ENCODE results near the gene SNX8. TPM values are rescaled to one million over a fixed set of nuclear protein-coding genes. Genes with fewer than 3 reads are reported as not detected.

The SNX8 gene
- total and polyA plus RNA-seq, 2 experiments from 2014 or later: 13.1 to 44.4 TPM

GRCh38 chr7:2283074-2283473, 31.2 kb downstream of the SNX8 start:
- H3F3A ChIP-seq (ENCODE audit: insufficient read depth): no peaks in the 10 kb centered on the region
- 92 to 94% methylated on average over 16 to 20 of the region's 20 CpGs for WGBS, 2 experiments (ENCODE audit: low coverage in 1 of 2, low lambda C conversion rate in 2 of 2, missing lambda C conversion rate in 2 of 2)
- H3K9ac ChIP-seq: no peak overlapping the region
- H3K27me3 ChIP-seq (replicated peaks; ENCODE audit: insufficient read depth): no peaks in the 10 kb centered on the region
- no peak overlapping the region for H3K4me2 ChIP-seq (ENCODE audit: unreplicated experiment)
- no peak for DNase-seq
- no peak overlapping the region for H2AFZ ChIP-seq
- peaks cover 12% of the 10 kb centered on the region; the same call in 1 of the 2 replicates for H3K4me1 ChIP-seq (ENCODE audit: insufficient read depth)
- no peaks in the 10 kb centered on the region for H3K9me3 ChIP-seq (ENCODE audit: low read depth)
- H3K79me2 ChIP-seq (ENCODE audit: insufficient read depth): peaks cover 49% of the 10 kb centered on the region
- no peak overlapping the region for H3K4me3 ChIP-seq
- in situ Hi-C loops (cut with MboI): no loop called here
- H3K36me3 ChIP-seq (ENCODE audit: low read depth): no peaks in the 10 kb centered on the region
- H4K20me1 ChIP-seq (ENCODE audit: insufficient read depth): no peaks in the 10 kb centered on the region
- no peak for TF ChIP-seq EZH2 (IDR thresholded peaks at IDR 0.05; ENCODE audit: insufficient read depth, poor library complexity, severe bottlenecking)
- no peak for TF ChIP-seq EZH2phosphoT487 (IDR thresholded peaks at IDR 0.05; ENCODE audit: insufficient read depth, low read depth)
- no peaks in the 10 kb centered on the region for H3K9me2 ChIP-seq (ENCODE audit: insufficient read depth)
- no peak overlapping the region for H3K27ac ChIP-seq

- DNase-seq: no peak
- H3K9me3 ChIP-seq (ENCODE audit: low read depth): no peaks in the 10 kb centered on the region
- H3K9ac ChIP-seq: peak overlapping the region; percentile 59
- 73 to 75% methylated on average over 14 of the region's 14 CpGs for WGBS, 2 experiments (ENCODE audit: low coverage in 1 of 2, low lambda C conversion rate in 2 of 2, missing lambda C conversion rate in 2 of 2)
- H3K4me2 ChIP-seq (ENCODE audit: unreplicated experiment): no peak overlapping the region
- no peaks in the 10 kb centered on the region for H3K9me2 ChIP-seq (ENCODE audit: insufficient read depth)
- no peak overlapping the region for H3K4me3 ChIP-seq
- no peaks in the 10 kb centered on the region for H3K27me3 ChIP-seq (replicated peaks; ENCODE audit: insufficient read depth)
- no peaks in the 10 kb centered on the region for H3F3A ChIP-seq (ENCODE audit: insufficient read depth)
- TF ChIP-seq EZH2 (IDR thresholded peaks at IDR 0.05; ENCODE audit: insufficient read depth, poor library complexity, severe bottlenecking) (no peak), EZH2phosphoT487 (IDR thresholded peaks at IDR 0.05; ENCODE audit: insufficient read depth, low read depth) (no peak)
- H4K20me1 ChIP-seq (ENCODE audit: insufficient read depth): no peaks in the 10 kb centered on the region
- no peaks in the 10 kb centered on the region for H3K36me3 ChIP-seq (ENCODE audit: low read depth)
- peaks cover 12% of the 10 kb centered on the region; the same call in 1 of the 2 replicates for H3K4me1 ChIP-seq (ENCODE audit: insufficient read depth)
- no peak overlapping the region for H2AFZ ChIP-seq
- H3K79me2 ChIP-seq (ENCODE audit: insufficient read depth): peaks cover 49% of the 10 kb centered on the region
- no peak overlapping the region for H3K27ac ChIP-seq
- in situ Hi-C loops (cut with MboI): no loop called here
Observed at GRCh38 chr7:2282185-2282751, 32.0 kb downstream of the SNX8 start.

GRCh38 chr7:2281541-2281940, 32.7 kb downstream of the SNX8 start:
- in situ Hi-C loops (cut with MboI): no loop called here
- H3K9ac ChIP-seq: peak overlapping the region; percentile 59
- peak overlapping the region; percentile 67 for H2AFZ ChIP-seq
- peak; percentile 64 for DNase-seq
- no peak overlapping the region for H3K27ac ChIP-seq
- H3K9me3 ChIP-seq (ENCODE audit: low read depth): no peaks in the 10 kb centered on the region
- H3F3A ChIP-seq (ENCODE audit: insufficient read depth): no peaks in the 10 kb centered on the region
- H3K4me3 ChIP-seq: no peak overlapping the region
- WGBS, 2 experiments (ENCODE audit: low coverage in 1 of 2, low lambda C conversion rate in 2 of 2, missing lambda C conversion rate in 2 of 2): 22 to 34% methylated on average over 5 to 9 of the region's 9 CpGs
- peaks cover 49% of the 10 kb centered on the region for H3K79me2 ChIP-seq (ENCODE audit: insufficient read depth)
- H3K4me2 ChIP-seq (ENCODE audit: unreplicated experiment): no peak overlapping the region
- no peaks in the 10 kb centered on the region for H3K9me2 ChIP-seq (ENCODE audit: insufficient read depth)
- no peaks in the 10 kb centered on the region for H4K20me1 ChIP-seq (ENCODE audit: insufficient read depth)
- no peaks in the 10 kb centered on the region for H3K36me3 ChIP-seq (ENCODE audit: low read depth)
- H3K27me3 ChIP-seq (replicated peaks; ENCODE audit: insufficient read depth): no peaks in the 10 kb centered on the region
- TF ChIP-seq EZH2 (IDR thresholded peaks at IDR 0.05; ENCODE audit: insufficient read depth, poor library complexity, severe bottlenecking) (no peak), EZH2phosphoT487 (IDR thresholded peaks at IDR 0.05; ENCODE audit: insufficient read depth, low read depth) (no peak)
- H3K4me1 ChIP-seq (ENCODE audit: insufficient read depth): peaks cover 12% of the 10 kb centered on the region; the same call in 1 of the 2 replicates

- Histone ChIP-seq H3K79me2 (ENCODE audit: insufficient read depth) (peaks cover 49% of the 10 kb centered on the region), H3K9me2 (ENCODE audit: insufficient read depth) (no peaks in the 10 kb centered on the region), H3K36me3 (ENCODE audit: low read depth) (no peaks in the 10 kb centered on the region), H3K4me1 (ENCODE audit: insufficient read depth) (peaks cover 12% of the 10 kb centered on the region; the same call in 1 of the 2 replicates), H4K20me1 (ENCODE audit: insufficient read depth) (no peaks in the 10 kb centered on the region), H3K9me3 (ENCODE audit: low read depth) (no peaks in the 10 kb centered on the region), H3K27me3 (replicated peaks; ENCODE audit: insufficient read depth) (no peaks in the 10 kb centered on the region), H3K4me2 (ENCODE audit: unreplicated experiment) (no peak overlapping the region), H3K27ac (no peak overlapping the region), H3K9ac (no peak overlapping the region), H3K4me3 (no peak overlapping the region), H2AFZ (no peak overlapping the region), H3F3A (ENCODE audit: insufficient read depth) (no peaks in the 10 kb centered on the region)
- no peak for TF ChIP-seq EZH2phosphoT487 (IDR thresholded peaks at IDR 0.05; ENCODE audit: insufficient read depth, low read depth)
- in situ Hi-C loops (cut with MboI): no loop called here
- WGBS, 2 experiments (ENCODE audit: low coverage in 1 of 2, low lambda C conversion rate in 2 of 2, missing lambda C conversion rate in 2 of 2): 92 to 94% methylated on average over 2 of the region's 2 CpGs
- no peak for DNase-seq
Observed at GRCh38 chr7:2280424-2280823, 33.8 kb downstream of the SNX8 start.
